ENCODE measurements around the gene POLD1. TPM values are rescaled to one million over a fixed set of nuclear protein-coding genes. Genes with fewer than 3 reads are reported as not detected.
"Not testable (repeated sequence)": the region's sequence is repeated elsewhere in the genome, so short reads cannot be mapped to it uniquely, and the experiment has no call there.

Gene POLD1
- polyA plus RNA-seq, 2 donors = 27.4 to 48.3 TPM

GRCh38 chr19:50390952-50391351, 6.8 kb downstream of the POLD1 start:
- H3K27ac ChIP-seq (ENCODE audit: low read depth in 2 of 2, low read length in 1 of 2); H3K4me3 ChIP-seq (ENCODE audit: low read depth in 1 of 2, low read length in 2 of 2); H3K9me3 ChIP-seq (ENCODE audit: control insufficient read depth in 2 of 2, insufficient read depth in 1 of 2, low read depth in 1 of 2, low read length in 1 of 2); H3K36me3 ChIP-seq (ENCODE audit: control insufficient read depth in 2 of 2, insufficient read depth in 2 of 2, low read length in 1 of 2); H3K4me1 ChIP-seq (ENCODE audit: control insufficient read depth in 2 of 2, insufficient read depth in 2 of 2, low read length in 1 of 2); H3K27me3 ChIP-seq (ENCODE audit: control insufficient read depth in 1 of 2, insufficient read depth in 2 of 2, low read length in 2 of 2): not testable (repeated sequence)
- 98 to 99% methylated on average over 18 to 22 of the region's 23 CpGs for WGBS, 2 donors

GRCh38 chr19:50392759-50393158, 8.6 kb downstream of the POLD1 start:
- WGBS, 2 donors = 93 to 96% methylated on average over 5 of the region's 5 CpGs
- no peaks in the 10 kb centered on the region for H3K27me3 ChIP-seq (ENCODE audit: control insufficient read depth in 1 of 2, insufficient read depth in 2 of 2, low read length in 2 of 2)
- no peaks in the 10 kb centered on the region for H3K9me3 ChIP-seq (ENCODE audit: control insufficient read depth in 2 of 2, insufficient read depth in 1 of 2, low read depth in 1 of 2, low read length in 1 of 2)
- no peaks in the 10 kb centered on the region for H3K4me1 ChIP-seq (ENCODE audit: control insufficient read depth in 2 of 2, insufficient read depth in 2 of 2, low read length in 1 of 2)
- H3K36me3 ChIP-seq (ENCODE audit: control insufficient read depth in 2 of 2, insufficient read depth in 2 of 2, low read length in 1 of 2) = peaks cover 0 to 5% of the 10 kb centered on the region in 2 donors
- no peak overlapping the region for H3K4me3 ChIP-seq (ENCODE audit: low read depth in 1 of 2, low read length in 2 of 2)
- no peak overlapping the region for H3K27ac ChIP-seq (ENCODE audit: low read depth in 2 of 2, low read length in 1 of 2)

GRCh38 chr19:50393589-50393988, 9.4 kb downstream of the POLD1 start:
- 91 to 93% methylated on average over 4 of the region's 4 CpGs for WGBS, 2 donors
- Histone ChIP-seq H3K9me3 (ENCODE audit: control insufficient read depth in 2 of 2, insufficient read depth in 1 of 2, low read depth in 1 of 2, low read length in 1 of 2) (no peaks in the 10 kb centered on the region), H3K27ac (ENCODE audit: low read depth in 2 of 2, low read length in 1 of 2) (no peak overlapping the region), H3K36me3 (ENCODE audit: control insufficient read depth in 2 of 2, insufficient read depth in 2 of 2, low read length in 1 of 2) (peaks cover 0 to 3% of the 10 kb centered on the region in 2 donors), H3K4me3 (ENCODE audit: low read depth in 1 of 2, low read length in 2 of 2) (no peak overlapping the region), H3K4me1 (ENCODE audit: control insufficient read depth in 2 of 2, insufficient read depth in 2 of 2, low read length in 1 of 2) (no peaks in the 10 kb centered on the region), H3K27me3 (ENCODE audit: control insufficient read depth in 1 of 2, insufficient read depth in 2 of 2, low read length in 2 of 2) (no peaks in the 10 kb centered on the region)

GRCh38 chr19:50394017-50394416, 9.9 kb downstream of the POLD1 start:
- Histone ChIP-seq H3K27me3 (ENCODE audit: control insufficient read depth in 1 of 2, insufficient read depth in 2 of 2, low read length in 2 of 2) (no peaks in the 10 kb centered on the region), H3K9me3 (ENCODE audit: control insufficient read depth in 2 of 2, insufficient read depth in 1 of 2, low read depth in 1 of 2, low read length in 1 of 2) (no peaks in the 10 kb centered on the region), H3K4me3 (ENCODE audit: low read depth in 1 of 2, low read length in 2 of 2) (no peak overlapping the region), H3K4me1 (ENCODE audit: control insufficient read depth in 2 of 2, insufficient read depth in 2 of 2, low read length in 1 of 2) (no peaks in the 10 kb centered on the region), H3K27ac (ENCODE audit: low read depth in 2 of 2, low read length in 1 of 2) (no peak overlapping the region), H3K36me3 (ENCODE audit: control insufficient read depth in 2 of 2, insufficient read depth in 2 of 2, low read length in 1 of 2) (peaks cover 0 to 5% of the 10 kb centered on the region in 2 donors)
- 85 to 92% methylated on average over 9 of the region's 9 CpGs for WGBS, 2 donors

GRCh38 chr19:50398675-50399367, 14.7 kb downstream of the POLD1 start:
- Histone ChIP-seq H3K4me3 (ENCODE audit: low read depth in 1 of 2, low read length in 2 of 2) (no peak overlapping the region), H3K36me3 (ENCODE audit: control insufficient read depth in 2 of 2, insufficient read depth in 2 of 2, low read length in 1 of 2) (peaks cover 0 to 22% of the 10 kb centered on the region in 2 donors), H3K27ac (ENCODE audit: low read depth in 2 of 2, low read length in 1 of 2) (no peak overlapping the region), H3K9me3 (ENCODE audit: control insufficient read depth in 2 of 2, insufficient read depth in 1 of 2, low read depth in 1 of 2, low read length in 1 of 2) (no peaks in the 10 kb centered on the region), H3K4me1 (ENCODE audit: control insufficient read depth in 2 of 2, insufficient read depth in 2 of 2, low read length in 1 of 2) (no peaks in the 10 kb centered on the region), H3K27me3 (ENCODE audit: control insufficient read depth in 1 of 2, insufficient read depth in 2 of 2, low read length in 2 of 2) (no peaks in the 10 kb centered on the region)
- WGBS, 2 donors = 90 to 93% methylated on average over 13 of the region's 13 CpGs

- no peaks in the 10 kb centered on the region for H3K4me1 ChIP-seq (ENCODE audit: control insufficient read depth in 2 of 2, insufficient read depth in 2 of 2, low read length in 1 of 2)
- WGBS, 2 donors = 98% methylated on average over 10 of the region's 10 CpGs
- no peak overlapping the region for H3K4me3 ChIP-seq (ENCODE audit: low read depth in 1 of 2, low read length in 2 of 2)
- H3K27ac ChIP-seq (ENCODE audit: low read depth in 2 of 2, low read length in 1 of 2) = no peak overlapping the region
- no peaks in the 10 kb centered on the region for H3K9me3 ChIP-seq (ENCODE audit: control insufficient read depth in 2 of 2, insufficient read depth in 1 of 2, low read depth in 1 of 2, low read length in 1 of 2)
- peaks cover 0 to 20% of the 10 kb centered on the region in 2 donors for H3K36me3 ChIP-seq (ENCODE audit: control insufficient read depth in 2 of 2, insufficient read depth in 2 of 2, low read length in 1 of 2)
- H3K27me3 ChIP-seq (ENCODE audit: control insufficient read depth in 1 of 2, insufficient read depth in 2 of 2, low read length in 2 of 2) = no peaks in the 10 kb centered on the region
These were observed 15.2 kb downstream of the POLD1 start for GRCh38 chr19:50399368-50399745.

- no peak overlapping the region for H3K27ac ChIP-seq (ENCODE audit: low read depth in 2 of 2, low read length in 1 of 2)
- no peaks in the 10 kb centered on the region for H3K4me1 ChIP-seq (ENCODE audit: control insufficient read depth in 2 of 2, insufficient read depth in 2 of 2, low read length in 1 of 2)
- H3K27me3 ChIP-seq (ENCODE audit: control insufficient read depth in 1 of 2, insufficient read depth in 2 of 2, low read length in 2 of 2) = no peaks in the 10 kb centered on the region
- H3K36me3 ChIP-seq (ENCODE audit: control insufficient read depth in 2 of 2, insufficient read depth in 2 of 2, low read length in 1 of 2) = peaks cover 0 to 30% of the 10 kb centered on the region in 2 donors
- H3K4me3 ChIP-seq (ENCODE audit: low read depth in 1 of 2, low read length in 2 of 2) = no peak overlapping the region
- WGBS, 2 donors = 90 to 95% methylated on average over 46 to 48 of the region's 48 CpGs
- no peaks in the 10 kb centered on the region for H3K9me3 ChIP-seq (ENCODE audit: control insufficient read depth in 2 of 2, insufficient read depth in 1 of 2, low read depth in 1 of 2, low read length in 1 of 2)
These were observed 17.7 kb downstream of the POLD1 start for GRCh38 chr19:50401605-50402450.

- H3K4me1 ChIP-seq (ENCODE audit: control insufficient read depth in 2 of 2, insufficient read depth in 2 of 2, low read length in 1 of 2) = no peaks in the 10 kb centered on the region
- 95 to 96% methylated on average over 25 to 41 of the region's 41 CpGs for WGBS, 2 donors
- no peak overlapping the region for H3K27ac ChIP-seq (ENCODE audit: low read depth in 2 of 2, low read length in 1 of 2)
- peaks cover 0 to 35% of the 10 kb centered on the region in 2 donors for H3K36me3 ChIP-seq (ENCODE audit: control insufficient read depth in 2 of 2, insufficient read depth in 2 of 2, low read length in 1 of 2)
- no peak overlapping the region for H3K4me3 ChIP-seq (ENCODE audit: low read depth in 1 of 2, low read length in 2 of 2)
- H3K9me3 ChIP-seq (ENCODE audit: control insufficient read depth in 2 of 2, insufficient read depth in 1 of 2, low read depth in 1 of 2, low read length in 1 of 2) = no peaks in the 10 kb centered on the region
- no peaks in the 10 kb centered on the region for H3K27me3 ChIP-seq (ENCODE audit: control insufficient read depth in 1 of 2, insufficient read depth in 2 of 2, low read length in 2 of 2)
These were observed 18.6 kb downstream of the POLD1 start for GRCh38 chr19:50402544-50403301.

GRCh38 chr19:50406156-50406820, 22.1 kb downstream of the POLD1 start:
- WGBS, 2 donors = 92% methylated on average over 22 of the region's 22 CpGs
- Histone ChIP-seq H3K4me1 (ENCODE audit: control insufficient read depth in 2 of 2, insufficient read depth in 2 of 2, low read length in 1 of 2) (no peaks in the 10 kb centered on the region), H3K9me3 (ENCODE audit: control insufficient read depth in 2 of 2, insufficient read depth in 1 of 2, low read depth in 1 of 2, low read length in 1 of 2) (peaks cover 0 to 2% of the 10 kb centered on the region in 2 donors), H3K27me3 (ENCODE audit: control insufficient read depth in 1 of 2, insufficient read depth in 2 of 2, low read length in 2 of 2) (no peaks in the 10 kb centered on the region), H3K4me3 (ENCODE audit: low read depth in 1 of 2, low read length in 2 of 2) (no peak overlapping the region), H3K36me3 (ENCODE audit: control insufficient read depth in 2 of 2, insufficient read depth in 2 of 2, low read length in 1 of 2) (peaks cover 0 to 46% of the 10 kb centered on the region in 2 donors), H3K27ac (ENCODE audit: low read depth in 2 of 2, low read length in 1 of 2) (no peak overlapping the region)
